Measurements from ENCODE around the gene KREMEN2. TPM values are rescaled to one million over a fixed set of nuclear protein-coding genes. Genes with fewer than 3 reads are reported as not detected.

The KREMEN2 gene
- total RNA-seq, 1 experiment from 2014 or later: 8.4 TPM

- H3F3A ChIP-seq (ENCODE audit: insufficient read depth, low read depth): peaks cover 72% of the 10 kb centered on the region
- ChIA-PET CTCF (interaction anchor here (0.6 to 1.3 kb wide), 3 partner anchors 9 to 18 kb away, joined by 3 to 6 read pairs (median 5); no protein-coding TSS in a partner anchor), POLR2A (ENCODE audit: unreplicated experiment) (interaction anchor here (0.8 to 1.8 kb wide), 3 partner anchors 9 to 22 kb away, joined by 7 to 29 read pairs (median 25); partner anchors contain the start of genes HCFC1R1, THOC6 and TNFRSF12A)
- no peaks in the 10 kb centered on the region for H3K9me3 ChIP-seq (ENCODE audit: insufficient read depth, low read depth)
- peak; percentile 88 for DNase-seq
- H3K79me2 ChIP-seq (ENCODE audit: low read depth): peaks cover 7% of the 10 kb centered on the region; the same call in 1 of the 2 replicates
- peak within 1 kb of the TSS; percentile 37; the same call in 1 of the 2 replicates for H3K4me3 ChIP-seq
- peaks cover 71% of the 10 kb centered on the region for H3K4me1 ChIP-seq (replicated peaks; ENCODE audit: insufficient read depth)
- peak within 1 kb of the TSS; percentile 71 for H3K4me2 ChIP-seq
- no peaks in the 10 kb centered on the region for H3K9me2 ChIP-seq (ENCODE audit: insufficient read depth)
- intact Hi-C loops (cut with micrococcal nuclease; ENCODE audit: unreplicated experiment): no loop called here
- BruUV-seq (replicated peaks): no TSS peak
- no peak for TF ChIP-seq EZH2 (IDR thresholded peaks at IDR 0.05; ENCODE audit: low read depth)
- TF ChIP-seq CTCF (conservative IDR thresholded peaks at IDR 0.05): no peak
- peak within 1 kb of the TSS; percentile 86 for H3K27ac ChIP-seq
- H2AFZ ChIP-seq: peak within 1 kb of the TSS; percentile 62
- no peaks in the 10 kb centered on the region for H4K20me1 ChIP-seq (ENCODE audit: insufficient read depth)
- H3K27me3 ChIP-seq (ENCODE audit: insufficient read depth, low read depth): no peaks in the 10 kb centered on the region
- no peaks in the 10 kb centered on the region for H3K36me3 ChIP-seq (ENCODE audit: low read depth)
These were observed 48.8 kb downstream of the KREMEN2 start, which contains the start of gene CLDN9 for GRCh38 chr16:3012828-3013420. TSS of gene CLDN9 (plus strand) at chr16:3012923. CDS start at chr16:3013363, 440 bp downstream.

- H3K27me3 ChIP-seq (ENCODE audit: insufficient read depth, low read depth): no peaks in the 10 kb centered on the region
- peak overlapping the region; percentile 62 for H2AFZ ChIP-seq
- H3K79me2 ChIP-seq (ENCODE audit: low read depth): peaks cover 7% of the 10 kb centered on the region; the same call in 1 of the 2 replicates
- H4K20me1 ChIP-seq (ENCODE audit: insufficient read depth): no peaks in the 10 kb centered on the region
- H3K4me3 ChIP-seq: peak overlapping the region; percentile 37; the same call in 1 of the 2 replicates
- no peaks in the 10 kb centered on the region for H3K9me2 ChIP-seq (ENCODE audit: insufficient read depth)
- peak overlapping the region; percentile 71 for H3K4me2 ChIP-seq
- no peak for TF ChIP-seq EZH2 (IDR thresholded peaks at IDR 0.05; ENCODE audit: low read depth)
- peak; percentile 26; the same call in 1 of the 2 replicates for TF ChIP-seq CTCF (conservative IDR thresholded peaks at IDR 0.05)
- intact Hi-C loops (cut with micrococcal nuclease; ENCODE audit: unreplicated experiment): no loop called here
- DNase-seq: peak in 1 of 2 experiments; percentile 68
- peaks cover 65% of the 10 kb centered on the region for H3K4me1 ChIP-seq (replicated peaks; ENCODE audit: insufficient read depth)
- BruUV-seq (replicated peaks): no TSS peak
- ChIA-PET CTCF (interaction anchor here (0.6 to 0.7 kb wide), 2 partner anchors 14 to 15 kb away, joined by 5 to 6 read pairs; no protein-coding TSS in a partner anchor), POLR2A (ENCODE audit: unreplicated experiment) (interaction anchor here (0.6 to 1.8 kb wide), 2 partner anchors 9 to 32 kb away, joined by 4 to 25 read pairs; partner anchors contain the start of genes HCFC1R1, THOC6 and TNFRSF12A)
- H3K27ac ChIP-seq: peak overlapping the region; percentile 86
- H3F3A ChIP-seq (ENCODE audit: insufficient read depth, low read depth): peaks cover 71% of the 10 kb centered on the region
- no peaks in the 10 kb centered on the region for H3K36me3 ChIP-seq (ENCODE audit: low read depth)
- H3K9me3 ChIP-seq (ENCODE audit: insufficient read depth, low read depth): no peaks in the 10 kb centered on the region
These were observed 49.4 kb downstream of the KREMEN2 start for GRCh38 chr16:3013491-3013951.

- POLR2A ChIA-PET (ENCODE audit: unreplicated experiment): interaction anchor here (0.6 kb wide), 1 partner anchor 33 kb away, joined by 4 read pairs; no protein-coding TSS in a partner anchor
- peak overlapping the region; percentile 71 for H3K4me2 ChIP-seq
- CTCF ChIA-PET: interaction anchor here (0.7 kb wide), 2 partner anchors 14 to 80 kb away, joined by 3 to 5 read pairs; no protein-coding TSS in a partner anchor
- peaks cover 65% of the 10 kb centered on the region for H3F3A ChIP-seq (ENCODE audit: insufficient read depth, low read depth)
- H3K27ac ChIP-seq: peak overlapping the region; percentile 86
- H3K79me2 ChIP-seq (ENCODE audit: low read depth): peaks cover 7% of the 10 kb centered on the region; the same call in 1 of the 2 replicates
- H3K27me3 ChIP-seq (ENCODE audit: insufficient read depth, low read depth): no peaks in the 10 kb centered on the region
- H3K9me2 ChIP-seq (ENCODE audit: insufficient read depth): no peaks in the 10 kb centered on the region
- TF ChIP-seq EZH2 (IDR thresholded peaks at IDR 0.05; ENCODE audit: low read depth) (no peak), CTCF (conservative IDR thresholded peaks at IDR 0.05) (no peak)
- BruUV-seq (replicated peaks): TSS peak; percentile 52
- intact Hi-C loops (cut with micrococcal nuclease; ENCODE audit: unreplicated experiment): no loop called here
- no peaks in the 10 kb centered on the region for H3K36me3 ChIP-seq (ENCODE audit: low read depth)
- H4K20me1 ChIP-seq (ENCODE audit: insufficient read depth): no peaks in the 10 kb centered on the region
- H3K4me1 ChIP-seq (replicated peaks; ENCODE audit: insufficient read depth): peaks cover 59% of the 10 kb centered on the region
- no peak overlapping the region for H3K4me3 ChIP-seq
- no peaks in the 10 kb centered on the region for H3K9me3 ChIP-seq (ENCODE audit: insufficient read depth, low read depth)
- H2AFZ ChIP-seq: no peak overlapping the region
- no peak for DNase-seq
These were observed 50.1 kb downstream of the KREMEN2 start for GRCh38 chr16:3013998-3014690.

All from PC-9 (cell line).